Measurements from ENCODE around the gene BAD. TPM values are rescaled to one million over a fixed set of nuclear protein-coding genes. Genes with fewer than 3 reads are reported as not detected.

The BAD gene
- total RNA-seq, 1 experiment from 2014 or later = 25.9 TPM

DNA sequence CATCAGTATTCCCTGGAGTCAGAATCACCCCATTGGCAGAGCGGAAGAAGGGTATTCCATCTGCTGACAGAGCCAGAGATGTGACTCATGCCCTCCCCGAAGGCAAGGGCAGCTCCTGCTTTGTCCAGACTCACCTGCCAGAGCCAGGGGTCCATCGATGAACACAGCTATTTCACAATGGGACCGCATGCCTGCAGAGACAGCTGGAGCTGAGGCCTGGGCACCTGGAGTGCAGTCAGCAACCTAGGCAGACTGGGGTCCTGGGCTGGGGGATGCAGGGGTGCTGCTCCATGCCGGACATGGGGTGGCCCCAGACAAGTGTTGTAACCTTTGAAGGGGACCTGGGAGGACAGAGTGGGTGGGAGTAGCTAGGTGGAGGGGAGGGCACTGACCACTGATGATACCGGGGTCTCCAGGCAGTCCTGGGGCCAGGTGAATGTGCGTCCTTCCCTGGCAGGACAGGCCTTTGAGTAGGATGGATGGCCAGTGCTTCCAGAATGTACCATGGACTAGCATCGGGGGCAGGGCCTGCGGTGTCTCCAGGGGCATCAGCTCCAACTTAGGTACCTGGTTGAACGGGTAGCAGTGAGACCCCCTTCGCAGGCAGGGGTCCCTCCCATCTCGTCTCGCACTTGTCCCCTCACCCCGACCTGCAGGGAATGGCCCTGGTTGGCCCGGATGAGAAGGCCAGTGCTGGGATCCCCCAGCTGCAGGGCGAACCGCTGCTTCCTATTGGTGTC is 60.1 kb downstream of the BAD start:
- no peaks in the 10 kb centered on the region for H3K9me3 ChIP-seq (replicated peaks)
- H3K4me3 ChIP-seq = peak overlapping the region; percentile 69
- H3K27ac ChIP-seq = no peak overlapping the region; the same call in 1 of the 2 replicates
- H3K4me1 ChIP-seq = peaks cover 6% of the 10 kb centered on the region
- DNase-seq = no peak
- H3K27me3 ChIP-seq = no peaks in the 10 kb centered on the region
- no peaks in the 10 kb centered on the region; the same call in 1 of the 2 replicates for H3K36me3 ChIP-seq

DNA sequence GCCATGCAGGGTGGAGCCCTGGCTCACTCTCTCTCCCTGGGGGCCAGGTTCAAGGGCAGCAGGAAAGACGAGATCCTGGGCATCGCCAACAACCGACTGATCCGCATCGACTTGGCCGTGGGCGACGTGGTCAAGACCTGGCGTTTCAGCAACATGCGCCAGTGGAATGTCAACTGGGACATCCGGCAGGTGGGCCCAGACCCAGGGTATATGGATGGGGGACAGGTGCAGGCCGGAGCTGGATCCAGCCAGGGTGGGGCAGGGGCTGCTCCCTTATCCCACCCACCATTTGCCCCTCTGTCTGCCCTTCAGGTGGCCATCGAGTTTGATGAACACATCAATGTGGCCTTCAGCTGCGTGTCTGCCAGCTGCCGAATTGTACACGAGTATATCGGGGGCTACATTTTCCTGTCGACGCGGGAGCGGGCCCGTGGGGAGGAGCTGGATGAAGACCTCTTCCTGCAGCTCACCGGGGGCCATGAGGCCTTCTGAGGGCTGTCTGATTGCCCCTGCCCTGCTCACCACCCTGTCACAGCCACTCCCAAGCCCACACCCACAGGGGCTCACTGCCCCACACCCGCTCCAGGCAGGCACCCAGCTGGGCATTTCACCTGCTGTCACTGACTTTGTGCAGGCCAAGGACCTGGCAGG is 61.3 kb downstream of the BAD start:
- Histone ChIP-seq H3K4me3 (no peak overlapping the region), H3K9me3 (replicated peaks) (no peaks in the 10 kb centered on the region), H3K27ac (no peak overlapping the region), H3K27me3 (no peaks in the 10 kb centered on the region), H3K4me1 (peaks cover 6% of the 10 kb centered on the region), H3K36me3 (no peaks in the 10 kb centered on the region; the same call in 1 of the 2 replicates)
- DNase-seq = peak in 1 of 2 experiments; percentile 42

DNA sequence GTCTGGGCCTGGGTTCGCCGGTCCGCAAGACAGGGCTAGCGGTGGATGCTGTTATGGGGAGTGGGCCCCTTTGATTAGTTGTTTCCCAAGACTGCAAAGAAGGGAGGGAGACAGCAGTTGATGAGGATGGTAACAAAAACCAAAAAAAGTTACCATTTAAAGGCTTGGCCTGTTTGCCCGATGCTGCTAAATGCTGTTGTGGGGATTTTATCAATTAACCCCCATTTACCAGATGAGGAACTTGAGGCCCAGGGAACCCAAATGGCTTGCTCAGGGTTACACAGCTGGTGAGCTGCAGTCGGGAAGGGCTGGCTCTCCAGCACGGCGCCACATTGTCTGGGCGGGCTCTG is 61.8 kb downstream of the BAD start:
- Histone ChIP-seq H3K27ac (no peak overlapping the region), H3K9me3 (replicated peaks) (no peaks in the 10 kb centered on the region), H3K4me1 (peaks cover 6% of the 10 kb centered on the region), H3K27me3 (no peaks in the 10 kb centered on the region), H3K36me3 (no peaks in the 10 kb centered on the region; the same call in 1 of the 2 replicates), H3K4me3 (no peak overlapping the region)
- DNase-seq = no peak

DNA sequence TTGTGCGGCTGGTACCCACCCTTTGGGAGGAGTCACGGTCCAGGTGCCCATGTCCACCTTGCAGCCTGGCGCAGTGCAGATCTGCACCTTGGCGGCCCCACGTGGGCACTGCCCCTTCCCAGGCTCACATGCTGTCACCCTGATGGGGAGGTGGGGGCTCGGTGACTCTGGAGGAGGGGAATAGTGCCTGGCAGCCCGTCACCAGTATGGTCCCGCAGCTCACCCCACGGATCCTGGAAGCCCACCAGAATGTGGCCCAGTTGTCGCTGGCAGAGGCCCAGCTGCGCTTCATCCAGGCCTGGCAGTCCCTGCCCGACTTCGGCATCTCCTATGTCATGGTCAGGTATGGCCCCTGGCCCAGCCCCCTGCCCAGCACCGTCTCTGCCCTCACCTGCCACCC is 63.7 kb downstream of the BAD start:
- Histone ChIP-seq H3K27me3 (no peaks in the 10 kb centered on the region), H3K27ac (no peak overlapping the region), H3K4me1 (peaks cover 6% of the 10 kb centered on the region), H3K9me3 (replicated peaks) (no peaks in the 10 kb centered on the region), H3K36me3 (no peaks in the 10 kb centered on the region; the same call in 1 of the 2 replicates), H3K4me3 (no peak overlapping the region)
- no peak for DNase-seq

DNA sequence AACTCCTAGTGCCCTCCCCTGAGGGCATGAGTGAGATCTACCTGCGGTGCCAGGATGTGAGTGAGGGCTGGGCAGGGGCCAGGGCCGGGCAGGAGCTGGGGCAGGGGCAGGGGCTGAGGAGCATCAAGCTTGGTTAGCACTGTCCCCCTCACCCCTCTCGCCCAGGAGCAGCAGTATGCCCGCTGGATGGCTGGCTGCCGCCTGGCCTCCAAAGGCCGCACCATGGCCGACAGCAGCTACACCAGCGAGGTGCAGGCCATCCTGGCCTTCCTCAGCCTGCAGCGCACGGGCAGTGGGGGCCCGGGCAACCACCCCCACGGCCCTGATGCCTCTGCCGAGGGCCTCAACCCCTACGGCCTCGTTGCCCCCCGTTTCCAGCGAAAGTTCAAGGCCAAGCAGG is 64.2 kb downstream of the BAD start:
- Histone ChIP-seq H3K9me3 (replicated peaks) (no peaks in the 10 kb centered on the region), H3K4me1 (peaks cover 6% of the 10 kb centered on the region), H3K4me3 (no peak overlapping the region), H3K36me3 (no peaks in the 10 kb centered on the region; the same call in 1 of the 2 replicates), H3K27me3 (no peaks in the 10 kb centered on the region), H3K27ac (no peak overlapping the region)
- no peak for DNase-seq

Other genes with a start within 250 kb of the BAD start
- gene FLRT1, start 248.7 kb downstream of the BAD start, total RNA-seq (2014; rRNA removed; shearing (Covaris generic)) = 0.76 and 1.4 TPM in 2 replicates
- 25.6 and 26.3 TPM in 2 replicates for gene MACROD1, start 118.6 kb downstream of the BAD start, total RNA-seq (2014; rRNA removed; shearing (Covaris generic))
- gene STIP1, start 98.5 kb downstream of the BAD start, total RNA-seq (2014; rRNA removed; shearing (Covaris generic)) = 283 and 302 TPM in 2 replicates
- 4.9 and 8.6 TPM in 2 replicates for gene FERMT3, start 77.9 kb downstream of the BAD start, total RNA-seq (2014; rRNA removed; shearing (Covaris generic))
- 18.6 and 24.9 TPM in 2 replicates for gene TRPT1, start 58.5 kb downstream of the BAD start, total RNA-seq (2014; rRNA removed; shearing (Covaris generic))
- gene NUDT22, start 58.4 kb downstream of the BAD start, total RNA-seq (2014; rRNA removed; shearing (Covaris generic)) = 20.7 and 21.1 TPM in 2 replicates
- 2.0 and 5.3 TPM in 2 replicates for gene DNAJC4, start 54.1 kb downstream of the BAD start, total RNA-seq (2014; rRNA removed; shearing (Covaris generic))
- 26.4 and 27.8 TPM in 2 replicates for gene VEGFB, start 50.1 kb downstream of the BAD start, total RNA-seq (2014; rRNA removed; shearing (Covaris generic))
- gene FKBP2, start 43.6 kb downstream of the BAD start, total RNA-seq (2014; rRNA removed; shearing (Covaris generic)) = 53.1 and 53.5 TPM in 2 replicates
- gene PPP1R14B, start 37.7 kb downstream of the BAD start, total RNA-seq (2014; rRNA removed; shearing (Covaris generic)) = 556 and 639 TPM in 2 replicates
- 35.8 and 38.3 TPM in 2 replicates for gene PLCB3, start 33.1 kb downstream of the BAD start, total RNA-seq (2014; rRNA removed; shearing (Covaris generic))
- 16.1 and 17.6 TPM in 2 replicates for gene GPR137, start 1.2 kb upstream of the BAD start, total RNA-seq (2014; rRNA removed; shearing (Covaris generic))
- gene KCNK4, start 6.6 kb upstream of the BAD start, total RNA-seq (2014; rRNA removed; shearing (Covaris generic)) = not detected in 2 replicates
- not detected in 2 replicates for gene CATSPERZ, start 15.7 kb upstream of the BAD start, total RNA-seq (2014; rRNA removed; shearing (Covaris generic))
- 22.6 and 23.8 TPM in 2 replicates for gene ESRRA, start 20.9 kb upstream of the BAD start, total RNA-seq (2014; rRNA removed; shearing (Covaris generic))
- gene TRMT112, start 32.9 kb upstream of the BAD start, total RNA-seq (2014; rRNA removed; shearing (Covaris generic)) = 185 and 215 TPM in 2 replicates
- 105 and 130 TPM in 2 replicates for gene PRDX5, start 33.5 kb upstream of the BAD start, total RNA-seq (2014; rRNA removed; shearing (Covaris generic))
- 0.59 and 0.96 TPM in 2 replicates for gene CCDC88B, start 55.5 kb upstream of the BAD start, total RNA-seq (2014; rRNA removed; shearing (Covaris generic))
- 15.4 and 18.6 TPM in 2 replicates for gene RPS6KA4, start 74.5 kb upstream of the BAD start, total RNA-seq (2014; rRNA removed; shearing (Covaris generic))